Measurements from ENCODE around the gene CDC14A.

Gene CDC14A

GRCh38 chr1:100443811-100444571 lies 91.7 kb downstream of the CDC14A start:
- in situ Hi-C loops (cut with MboI; ENCODE audit: low sequenced_read_pairs), result no loop called here

GRCh38 chr1:100445565-100445964 lies 93.3 kb downstream of the CDC14A start:
- in situ Hi-C loops (cut with MboI; ENCODE audit: low sequenced_read_pairs), result no loop called here

GRCh38 chr1:100448366-100448765 lies 96.1 kb downstream of the CDC14A start:
- in situ Hi-C loops (cut with MboI; ENCODE audit: low sequenced_read_pairs), result no loop called here

DNA sequence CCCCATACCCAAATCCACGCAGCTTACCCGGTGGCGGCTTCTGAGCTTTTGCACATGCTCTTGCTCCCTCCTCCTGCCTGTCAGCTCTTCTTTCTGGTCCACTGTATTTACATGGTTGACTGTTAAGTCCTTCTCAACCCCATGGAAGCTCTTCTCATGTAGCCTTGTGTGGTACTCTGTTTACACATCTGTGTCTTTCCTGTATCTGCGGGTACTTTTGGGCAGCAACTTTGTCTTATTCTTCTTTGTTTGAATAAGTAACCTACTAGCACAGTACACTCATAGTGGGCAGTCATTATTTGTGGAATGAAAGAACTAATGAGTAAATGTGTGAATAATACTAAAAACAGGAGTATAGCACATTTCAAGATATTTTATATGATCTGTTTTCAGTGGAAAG lies 97.2 kb downstream of the CDC14A start:
- in situ Hi-C loops (cut with MboI; ENCODE audit: low sequenced_read_pairs), result no loop called here

DNA sequence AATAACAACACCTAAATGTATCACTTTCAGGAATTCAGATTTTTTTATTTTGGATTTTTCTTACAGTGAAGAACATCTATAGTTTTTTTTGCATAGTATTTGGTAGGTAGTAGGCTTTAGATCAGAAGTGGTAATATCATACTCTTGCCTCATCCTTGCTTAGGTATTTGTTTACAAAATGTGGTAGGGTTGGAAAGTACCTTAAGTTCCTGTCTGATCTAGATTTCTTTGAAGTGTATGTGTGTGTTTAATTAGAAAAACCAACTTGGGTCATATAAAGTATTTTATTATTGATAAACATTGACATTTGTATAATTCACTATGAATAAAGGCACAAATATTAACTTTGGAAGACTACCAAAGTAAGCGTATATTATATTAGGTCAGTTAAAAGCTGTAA lies 100.3 kb downstream of the CDC14A start:
- in situ Hi-C loops (cut with MboI; ENCODE audit: low sequenced_read_pairs), result no loop called here

DNA sequence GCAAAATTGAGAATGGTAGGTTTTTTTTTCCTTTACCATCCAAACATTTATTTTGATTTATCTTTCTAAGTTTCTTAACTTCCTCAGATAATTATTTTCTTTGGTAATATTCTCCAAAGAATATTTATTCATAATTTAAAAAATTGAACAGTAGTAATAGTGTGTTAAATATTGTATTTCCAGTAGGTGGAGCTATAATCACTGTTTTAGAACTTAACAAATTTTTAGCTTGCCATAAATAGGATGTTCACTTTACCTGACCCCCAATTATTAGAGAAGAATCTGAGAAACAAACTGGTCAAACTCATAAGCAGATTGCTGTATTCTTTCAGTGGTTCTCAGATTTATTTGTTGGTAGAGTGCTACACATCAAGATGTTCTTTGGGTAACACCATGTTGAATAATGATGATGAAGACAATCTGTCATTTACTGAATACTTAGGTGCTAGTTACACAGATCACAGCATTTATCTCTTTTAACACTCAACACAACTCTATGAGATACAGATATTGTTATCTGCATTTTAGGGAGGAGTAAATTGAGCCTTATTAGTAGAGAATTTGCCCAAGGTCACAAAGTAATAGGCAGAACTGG lies 103.3 kb downstream of the CDC14A start:
- in situ Hi-C loops (cut with MboI; ENCODE audit: low sequenced_read_pairs), result loop anchor here (5.0 kb wide), 2 partner anchors 412 to 643 kb away; no protein-coding TSS in a partner anchor

GRCh38 chr1:100456880-100457279 lies 104.6 kb downstream of the CDC14A start:
- in situ Hi-C loops (cut with MboI; ENCODE audit: low sequenced_read_pairs), result loop anchor here (5.0 kb wide), 2 partner anchors 410 to 645 kb away; no protein-coding TSS in a partner anchor

- in situ Hi-C loops (cut with MboI; ENCODE audit: low sequenced_read_pairs), result loop anchor here (5.0 kb wide), 2 partner anchors 410 to 645 kb away; no protein-coding TSS in a partner anchor
Observed at GRCh38 chr1:100457683-100458082, 105.4 kb downstream of the CDC14A start.

- in situ Hi-C loops (cut with MboI; ENCODE audit: low sequenced_read_pairs), result loop anchor here (5.0 kb wide), 2 partner anchors 408 to 647 kb away; no protein-coding TSS in a partner anchor
Observed at GRCh38 chr1:100458661-100459357, 106.5 kb downstream of the CDC14A start.

DNA sequence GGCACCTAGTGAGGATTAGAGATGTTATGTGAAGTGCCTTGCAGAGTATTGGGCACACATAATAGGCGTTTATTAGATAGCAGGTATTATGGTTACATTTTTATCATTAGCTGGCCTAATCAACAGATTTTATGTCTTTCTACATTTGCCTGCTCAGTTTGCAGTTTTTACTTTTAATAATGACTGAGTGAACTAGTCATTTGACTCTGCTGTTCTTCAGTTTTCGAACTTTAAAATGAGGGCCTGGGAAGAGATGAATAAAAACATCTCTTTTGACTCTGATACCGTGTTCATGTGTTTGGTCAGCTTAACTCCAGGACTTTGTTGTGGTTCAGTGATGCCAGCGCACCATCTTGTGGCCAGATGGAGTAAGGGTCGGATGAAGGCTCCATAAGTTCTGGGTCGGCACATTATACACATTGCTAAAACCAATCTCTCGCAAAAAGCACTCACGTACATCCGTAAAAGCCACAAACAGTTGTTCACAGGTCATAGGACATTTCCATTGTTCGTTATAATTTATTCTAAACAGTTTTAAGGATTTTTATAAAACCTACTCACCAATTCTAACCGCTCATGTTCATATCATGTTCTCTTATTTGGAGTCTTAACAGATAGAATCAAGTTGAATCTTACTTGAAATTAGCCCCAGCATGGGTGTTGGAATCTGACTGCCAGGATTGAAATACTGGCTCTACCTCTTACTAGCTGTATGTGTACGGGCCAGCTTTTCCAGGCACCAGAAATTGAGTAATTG lies 107.2 kb downstream of the CDC14A start:
- in situ Hi-C loops (cut with MboI; ENCODE audit: low sequenced_read_pairs), result loop anchor here (5.0 kb wide), 2 partner anchors 408 to 647 kb away; no protein-coding TSS in a partner anchor

GRCh38 chr1:100461222-100461621 lies 108.9 kb downstream of the CDC14A start:
- in situ Hi-C loops (cut with MboI; ENCODE audit: low sequenced_read_pairs), result no loop called here

- in situ Hi-C loops (cut with MboI; ENCODE audit: low sequenced_read_pairs), result no loop called here
Observed at GRCh38 chr1:100462326-100463025, 110.2 kb downstream of the CDC14A start.

DNA sequence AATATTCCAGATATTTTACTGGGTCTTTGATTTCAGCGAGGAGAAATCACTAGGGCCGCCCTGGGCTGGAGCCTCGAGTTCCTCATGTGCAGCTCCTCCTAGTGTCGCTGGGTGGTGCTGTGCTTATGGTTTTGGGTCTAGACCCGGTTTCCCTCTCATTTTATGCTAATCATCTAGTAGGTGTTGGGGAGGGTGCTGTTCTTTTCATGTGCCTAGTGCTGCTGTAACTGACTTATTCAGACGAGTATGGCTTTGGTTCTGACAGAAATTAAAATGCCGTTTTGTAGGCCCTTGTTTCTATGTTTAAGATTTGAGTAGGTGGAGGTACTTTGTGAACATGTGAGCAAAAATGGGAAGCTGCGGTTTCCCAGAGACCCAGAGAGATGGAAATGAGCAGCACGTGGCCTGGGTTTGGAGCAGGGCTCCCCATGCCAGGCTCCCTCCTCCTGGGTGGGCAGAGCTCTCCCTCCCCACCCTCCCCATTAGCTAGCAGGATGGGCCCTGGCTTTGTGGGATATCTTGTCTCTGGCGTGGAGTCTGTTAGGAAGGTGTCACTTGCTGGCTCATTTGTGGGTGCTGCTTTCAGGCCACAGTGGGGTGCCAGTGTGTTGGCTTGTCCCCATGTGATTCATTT lies 111.6 kb downstream of the CDC14A start:
- in situ Hi-C loops (cut with MboI; ENCODE audit: low sequenced_read_pairs), result no loop called here

DNA sequence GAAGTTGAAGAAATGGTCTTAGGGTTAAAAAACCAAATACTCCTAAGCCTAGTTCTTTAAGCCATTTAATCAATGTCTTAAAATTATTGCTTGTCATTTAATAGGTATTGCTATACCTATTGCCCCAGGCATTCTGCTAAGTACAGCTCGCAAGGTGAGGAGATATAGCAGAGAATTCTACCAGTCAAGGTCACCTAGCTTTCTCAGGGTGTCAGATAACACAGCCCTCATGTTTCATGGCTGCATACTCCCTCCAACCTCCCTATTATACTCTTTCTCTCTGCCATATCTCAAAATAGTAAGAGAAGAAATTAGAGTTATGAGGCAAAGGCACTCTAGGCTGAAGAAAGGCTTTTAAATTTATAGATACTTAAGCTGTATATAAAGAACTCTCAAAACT lies 117.3 kb downstream of the CDC14A start:
- in situ Hi-C loops (cut with MboI; ENCODE audit: low sequenced_read_pairs), result no loop called here

DNA sequence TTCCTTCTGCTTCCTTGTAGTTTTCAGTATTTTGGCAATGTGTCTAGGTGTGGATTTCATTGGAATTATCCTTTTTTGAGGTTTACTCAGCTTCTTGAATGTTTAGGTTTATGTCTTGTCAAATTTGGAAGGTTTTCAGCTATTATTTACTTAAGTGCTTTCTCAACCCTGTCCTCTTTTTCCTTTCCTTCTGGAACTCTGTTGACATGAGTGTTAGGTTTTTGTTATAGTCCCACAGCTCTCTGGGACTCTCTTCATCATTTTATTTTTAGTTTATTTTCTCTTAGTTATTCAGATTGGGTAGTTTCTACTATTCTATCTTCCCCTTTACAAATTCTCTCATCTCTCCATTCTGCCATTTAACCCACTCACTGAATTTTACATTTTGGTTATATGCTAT lies 122.5 kb downstream of the CDC14A start:
- in situ Hi-C loops (cut with MboI; ENCODE audit: low sequenced_read_pairs), result no loop called here

DNA sequence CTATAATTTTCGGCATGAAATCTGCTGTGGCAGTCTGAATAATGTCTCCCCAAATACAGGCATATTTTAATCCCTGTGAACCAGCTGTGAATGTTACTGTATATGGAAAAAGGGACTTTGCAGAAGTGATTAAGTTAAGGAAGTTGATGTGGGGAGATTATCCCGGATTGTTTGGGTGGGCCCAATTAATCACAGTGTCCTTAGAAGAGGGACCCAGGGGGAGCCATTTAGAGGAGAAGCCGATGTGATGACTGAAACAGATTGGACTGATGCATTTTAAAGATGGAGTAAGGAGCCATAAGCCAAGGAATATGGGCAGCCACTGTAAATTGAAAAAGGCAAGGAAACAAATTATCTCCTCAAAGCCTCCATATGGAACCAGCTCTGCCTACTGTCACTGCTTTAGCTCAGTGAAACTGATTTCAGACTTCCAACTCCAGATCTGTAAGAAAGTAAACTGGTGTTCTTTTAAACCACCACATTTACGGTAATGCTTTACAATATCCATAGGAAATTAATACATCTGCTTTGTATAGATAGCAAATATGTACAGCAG lies 124.5 kb downstream of the CDC14A start:
- in situ Hi-C loops (cut with MboI; ENCODE audit: low sequenced_read_pairs), result no loop called here

GRCh38 chr1:100478816-100479215 lies 126.5 kb downstream of the CDC14A start:
- in situ Hi-C loops (cut with MboI; ENCODE audit: low sequenced_read_pairs), result no loop called here

DNA sequence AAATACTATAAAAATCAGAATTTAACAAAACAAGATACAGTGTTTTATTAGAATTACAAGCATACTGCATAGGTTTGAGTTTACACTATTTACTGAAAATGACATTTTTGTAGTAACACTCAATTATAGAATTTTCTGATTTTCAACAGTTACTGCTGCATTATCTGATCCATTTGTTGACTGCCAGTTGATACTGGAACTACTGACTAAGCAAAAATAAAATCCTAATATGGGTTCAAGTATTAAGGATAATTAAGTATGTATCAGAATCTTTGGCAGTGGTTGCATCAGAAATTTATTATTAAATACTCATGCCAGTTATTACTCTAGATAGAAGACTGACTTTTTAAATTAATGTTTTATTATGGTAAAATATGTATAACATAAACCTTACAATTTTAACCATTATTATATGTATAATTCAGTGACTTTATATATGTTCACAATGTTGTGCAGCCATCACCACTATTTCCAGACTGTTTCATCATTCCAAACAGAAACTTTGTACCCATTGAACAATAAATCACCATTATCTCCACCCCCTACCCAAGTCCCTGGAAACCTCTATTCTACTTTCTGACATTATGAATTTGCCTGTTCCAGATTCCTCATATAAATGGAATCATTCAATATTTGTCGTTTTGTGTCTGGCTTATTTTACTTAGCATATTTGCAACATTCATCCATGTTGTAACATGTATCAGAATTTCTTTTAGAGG lies 127.5 kb downstream of the CDC14A start:
- in situ Hi-C loops (cut with MboI; ENCODE audit: low sequenced_read_pairs), result no loop called here

DNA sequence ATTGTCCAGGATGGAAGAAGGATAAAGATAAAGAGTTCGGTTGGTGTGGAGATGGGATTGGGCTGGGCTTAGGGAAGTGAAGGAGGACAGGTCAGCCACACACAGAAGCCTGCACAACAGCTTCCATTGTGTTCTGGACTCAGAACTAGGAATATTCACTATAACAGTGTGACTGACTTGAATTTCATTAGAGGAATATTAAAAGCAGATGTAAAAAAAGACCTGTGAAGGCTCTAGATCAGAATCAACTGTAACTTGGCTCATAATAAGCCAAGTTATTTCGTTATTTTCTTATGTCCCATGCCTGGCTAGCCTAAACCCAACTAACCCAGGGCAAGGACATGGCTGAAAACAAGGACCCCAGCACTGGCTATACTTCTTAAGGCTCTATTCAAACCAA lies 129.0 kb downstream of the CDC14A start:
- in situ Hi-C loops (cut with MboI; ENCODE audit: low sequenced_read_pairs), result no loop called here

All from HL-60/S4 (cell line).